Measurements from ENCODE around the gene FBXO30.

DNA sequence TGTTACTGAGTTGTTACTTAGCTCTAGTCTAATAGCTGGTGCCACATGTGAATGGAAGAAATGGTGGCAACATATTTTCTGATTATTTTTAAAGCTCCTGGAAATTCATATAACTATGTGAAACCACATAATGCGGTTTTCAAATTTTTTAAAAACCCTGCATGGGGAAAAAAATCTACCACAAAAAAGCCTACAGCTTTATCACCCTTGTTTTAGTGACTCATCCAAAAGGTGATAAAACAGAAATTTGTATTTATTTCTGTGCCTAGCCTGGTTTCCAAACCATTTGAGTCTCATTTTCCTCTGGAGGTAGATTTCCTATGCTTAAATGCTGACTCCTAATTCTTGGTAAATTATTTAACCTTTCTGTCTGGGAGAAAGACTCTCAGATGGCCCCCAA, 5.4 kb upstream of the FBXO30 start:
- TF ChIP-seq, protein P1, sequence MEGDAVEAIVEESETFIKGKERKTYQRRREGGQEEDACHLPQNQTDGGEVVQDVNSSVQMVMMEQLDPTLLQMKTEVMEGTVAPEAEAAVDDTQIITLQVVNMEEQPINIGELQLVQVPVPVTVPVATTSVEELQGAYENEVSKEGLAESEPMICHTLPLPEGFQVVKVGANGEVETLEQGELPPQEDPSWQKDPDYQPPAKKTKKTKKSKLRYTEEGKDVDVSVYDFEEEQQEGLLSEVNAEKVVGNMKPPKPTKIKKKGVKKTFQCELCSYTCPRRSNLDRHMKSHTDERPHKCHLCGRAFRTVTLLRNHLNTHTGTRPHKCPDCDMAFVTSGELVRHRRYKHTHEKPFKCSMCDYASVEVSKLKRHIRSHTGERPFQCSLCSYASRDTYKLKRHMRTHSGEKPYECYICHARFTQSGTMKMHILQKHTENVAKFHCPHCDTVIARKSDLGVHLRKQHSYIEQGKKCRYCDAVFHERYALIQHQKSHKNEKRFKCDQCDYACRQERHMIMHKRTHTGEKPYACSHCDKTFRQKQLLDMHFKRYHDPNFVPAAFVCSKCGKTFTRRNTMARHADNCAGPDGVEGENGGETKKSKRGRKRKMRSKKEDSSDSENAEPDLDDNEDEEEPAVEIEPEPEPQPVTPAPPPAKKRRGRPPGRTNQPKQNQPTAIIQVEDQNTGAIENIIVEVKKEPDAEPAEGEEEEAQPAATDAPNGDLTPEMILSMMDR (IDR thresholded peaks at IDR 0.05) = no peak
- TF ChIP-seq EP300 (IDR thresholded peaks at IDR 0.05) = no peak
- TF ChIP-seq POLR2AphosphoS5 (IDR thresholded peaks at IDR 0.05) = no peak
- TF ChIP-seq POLR2A (IDR thresholded peaks at IDR 0.05; ENCODE audit: low read depth) = no peak
